ENCODE results near the gene PRL. TPM values are rescaled to one million over a fixed set of nuclear protein-coding genes. Genes with fewer than 3 reads are reported as not detected.

Gene PRL
- total RNA-seq, 1 experiment from 2014 or later, result not detected

DNA sequence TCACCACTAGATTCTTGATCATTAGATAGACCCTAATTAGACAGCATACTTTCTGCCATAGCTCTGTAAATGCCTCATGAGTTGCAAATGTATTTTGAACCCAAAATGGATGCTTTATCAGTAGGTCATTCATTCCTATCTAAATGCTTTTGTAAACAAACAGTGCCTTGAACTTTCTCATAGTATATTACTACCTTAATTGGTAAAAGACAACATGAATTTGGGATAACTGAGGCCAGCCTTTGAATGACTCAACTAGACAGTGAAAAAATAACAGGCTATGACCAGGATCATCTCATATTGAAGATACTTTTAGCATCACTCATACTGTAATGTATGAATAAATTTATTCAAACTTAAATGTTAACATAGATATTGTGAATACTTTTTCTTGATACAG lies 37.0 kb upstream of the PRL start:
- no TSS peak for BruUV-seq (replicated peaks)
- no peak overlapping the region for H3K27ac Mint-ChIP-seq (ENCODE audit: unreplicated experiment)

DNA sequence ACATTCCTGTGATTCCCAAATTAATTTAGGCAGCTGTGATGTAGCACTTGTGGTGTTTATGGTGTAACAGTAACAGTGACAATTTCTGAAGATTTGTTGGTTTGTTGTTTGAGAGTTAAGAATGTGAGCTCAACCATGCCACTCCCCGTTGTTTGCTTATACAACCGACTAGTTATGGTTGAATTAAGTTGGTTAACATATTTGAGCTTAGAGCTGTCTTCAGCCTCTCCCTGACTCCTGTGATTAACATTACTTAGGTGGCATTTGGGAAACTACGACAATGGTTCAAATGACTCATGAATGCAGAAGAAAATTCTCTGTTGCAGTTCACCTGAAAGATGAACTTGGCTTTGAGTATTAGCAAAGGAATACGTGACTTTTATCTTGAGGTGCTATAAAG lies 35.9 kb upstream of the PRL start:
- TF ChIP-seq, protein P1, sequence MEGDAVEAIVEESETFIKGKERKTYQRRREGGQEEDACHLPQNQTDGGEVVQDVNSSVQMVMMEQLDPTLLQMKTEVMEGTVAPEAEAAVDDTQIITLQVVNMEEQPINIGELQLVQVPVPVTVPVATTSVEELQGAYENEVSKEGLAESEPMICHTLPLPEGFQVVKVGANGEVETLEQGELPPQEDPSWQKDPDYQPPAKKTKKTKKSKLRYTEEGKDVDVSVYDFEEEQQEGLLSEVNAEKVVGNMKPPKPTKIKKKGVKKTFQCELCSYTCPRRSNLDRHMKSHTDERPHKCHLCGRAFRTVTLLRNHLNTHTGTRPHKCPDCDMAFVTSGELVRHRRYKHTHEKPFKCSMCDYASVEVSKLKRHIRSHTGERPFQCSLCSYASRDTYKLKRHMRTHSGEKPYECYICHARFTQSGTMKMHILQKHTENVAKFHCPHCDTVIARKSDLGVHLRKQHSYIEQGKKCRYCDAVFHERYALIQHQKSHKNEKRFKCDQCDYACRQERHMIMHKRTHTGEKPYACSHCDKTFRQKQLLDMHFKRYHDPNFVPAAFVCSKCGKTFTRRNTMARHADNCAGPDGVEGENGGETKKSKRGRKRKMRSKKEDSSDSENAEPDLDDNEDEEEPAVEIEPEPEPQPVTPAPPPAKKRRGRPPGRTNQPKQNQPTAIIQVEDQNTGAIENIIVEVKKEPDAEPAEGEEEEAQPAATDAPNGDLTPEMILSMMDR (IDR thresholded peaks at IDR 0.05; ENCODE audit: insufficient read depth in 1 of 2, low read depth in 1 of 2, low read length in 1 of 2, severe bottlenecking in 1 of 2, unreplicated experiment in 1 of 2), result no peak
- POLR2A ChIA-PET, result no interaction called here
- no peaks in the 10 kb centered on the region for H3K36me3 ChIP-seq (ENCODE audit: control insufficient read depth, insufficient read depth, low read length)
- intact Hi-C loops (cut with micrococcal nuclease; ENCODE audit: unreplicated experiment), result no loop called here
- no peak for DNase-seq
- CTCF ChIA-PET, result no interaction called here
- Mint-ChIP-seq H3K4me1 (ENCODE audit: low read depth, unreplicated experiment) (peaks cover 5% of the 10 kb centered on the region), H3K27me3 (ENCODE audit: insufficient read depth, unreplicated experiment) (no peaks in the 10 kb centered on the region), H3K4me3 (ENCODE audit: unreplicated experiment) (no peak overlapping the region), H3K36me3 (ENCODE audit: insufficient read depth, unreplicated experiment) (no peaks in the 10 kb centered on the region), H3K9me3 (ENCODE audit: unreplicated experiment) (no peaks in the 10 kb centered on the region), H3K27ac (ENCODE audit: unreplicated experiment) (no peak overlapping the region)
- no peaks in the 10 kb centered on the region for H3K27me3 ChIP-seq (replicated peaks; ENCODE audit: control insufficient read depth, insufficient read depth, low read length)
- H3K4me1 ChIP-seq, result peaks cover 3% of the 10 kb centered on the region; the same call in 1 of the 2 replicates
- H3K4me3 ChIP-seq (ENCODE audit: low read depth, low read length), result no peak overlapping the region
- no TSS peak for BruUV-seq (replicated peaks)
- H3K9me3 ChIP-seq, result no peaks in the 10 kb centered on the region

More for the DNA sequence above, 37.0 kb upstream of the PRL start:
- TF ChIP-seq, protein P1 (IDR thresholded peaks at IDR 0.05; ENCODE audit: insufficient read depth in 1 of 2, low read depth in 1 of 2, low read length in 1 of 2, severe bottlenecking in 1 of 2, unreplicated experiment in 1 of 2), result no peak
- no peaks in the 10 kb centered on the region for H3K36me3 ChIP-seq (ENCODE audit: control insufficient read depth, insufficient read depth, low read length)
- no peak for DNase-seq
- Mint-ChIP-seq H3K4me1 (ENCODE audit: low read depth, unreplicated experiment) (peaks cover 5% of the 10 kb centered on the region), H3K9me3 (ENCODE audit: unreplicated experiment) (no peaks in the 10 kb centered on the region), H3K4me3 (ENCODE audit: unreplicated experiment) (no peak overlapping the region), H3K27me3 (ENCODE audit: insufficient read depth, unreplicated experiment) (no peaks in the 10 kb centered on the region), H3K36me3 (ENCODE audit: insufficient read depth, unreplicated experiment) (no peaks in the 10 kb centered on the region)
- ChIA-PET CTCF (no interaction called here), POLR2A (no interaction called here)
- no peak overlapping the region for H3K4me3 ChIP-seq (ENCODE audit: low read depth, low read length)
- H3K27me3 ChIP-seq (replicated peaks; ENCODE audit: control insufficient read depth, insufficient read depth, low read length), result no peaks in the 10 kb centered on the region
- no peaks in the 10 kb centered on the region for H3K9me3 ChIP-seq
- intact Hi-C loops (cut with micrococcal nuclease; ENCODE audit: unreplicated experiment), result no loop called here
- H3K4me1 ChIP-seq, result peaks cover 3% of the 10 kb centered on the region; the same call in 1 of the 2 replicates

DNA sequence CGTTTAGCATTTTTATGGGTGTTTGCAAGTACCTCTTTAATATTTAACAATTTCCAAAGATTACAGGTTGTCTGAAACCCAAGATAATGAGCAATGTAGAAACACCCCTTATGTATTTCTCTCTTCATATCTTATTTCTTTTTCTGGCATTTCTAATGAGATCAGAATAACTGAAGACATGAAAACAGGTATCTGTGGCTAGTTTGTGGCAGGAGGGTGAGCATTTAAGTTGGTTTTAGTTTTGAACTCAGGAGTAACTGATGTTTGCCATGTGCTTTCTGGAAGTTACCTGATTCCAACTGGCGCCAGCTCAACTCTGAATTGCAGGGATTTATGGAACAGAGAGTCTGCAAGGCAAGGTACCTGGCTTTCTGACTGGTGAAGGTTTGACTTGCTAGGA lies 35.4 kb upstream of the PRL start:
- POLR2A ChIA-PET, result no interaction called here
- CTCF ChIA-PET, result no interaction called here
- DNase-seq, result no peak
- TF ChIP-seq, protein P1 (IDR thresholded peaks at IDR 0.05; ENCODE audit: insufficient read depth in 1 of 2, low read depth in 1 of 2, low read length in 1 of 2, severe bottlenecking in 1 of 2, unreplicated experiment in 1 of 2), result no peak
- H3K27me3 Mint-ChIP-seq (ENCODE audit: insufficient read depth, unreplicated experiment), result no peaks in the 10 kb centered on the region
- no TSS peak for BruUV-seq (replicated peaks)
- H3K27ac Mint-ChIP-seq (ENCODE audit: unreplicated experiment), result no peak overlapping the region
- H3K4me1 Mint-ChIP-seq (ENCODE audit: low read depth, unreplicated experiment), result peaks cover 4% of the 10 kb centered on the region
- H3K27me3 ChIP-seq (replicated peaks; ENCODE audit: control insufficient read depth, insufficient read depth, low read length), result no peaks in the 10 kb centered on the region
- H3K4me3 ChIP-seq (ENCODE audit: low read depth, low read length), result no peak overlapping the region
- no peak overlapping the region for H3K4me3 Mint-ChIP-seq (ENCODE audit: unreplicated experiment)
- H3K9me3 Mint-ChIP-seq (ENCODE audit: unreplicated experiment), result no peaks in the 10 kb centered on the region
- no peaks in the 10 kb centered on the region for H3K36me3 ChIP-seq (ENCODE audit: control insufficient read depth, insufficient read depth, low read length)
- intact Hi-C loops (cut with micrococcal nuclease; ENCODE audit: unreplicated experiment), result no loop called here
- H3K36me3 Mint-ChIP-seq (ENCODE audit: insufficient read depth, unreplicated experiment), result no peaks in the 10 kb centered on the region
- peaks cover 3% of the 10 kb centered on the region; the same call in 1 of the 2 replicates for H3K4me1 ChIP-seq
- H3K9me3 ChIP-seq, result no peaks in the 10 kb centered on the region
